Activated CD8-positive, alpha-beta memory T cell treated with anti-CD3 and anti-CD28 coated beads for 24 hours (primary cell): ENCODE data around the gene FGA.

Experiments
- DNase-seq: peaks from one replicate; pipeline ENCODE4 v3.0.0-alpha.2; 2020

FGA gene

GRCh38 chr4:154577324-154577723 is 13.2 kb downstream of the FGA start:
- DNase-seq = no peak

GRCh38 chr4:154574311-154574710 is 16.2 kb downstream of the FGA start:
- DNase-seq = no peak

- DNase-seq = no peak
Measured at GRCh38 chr4:154573190-154573870, 17.2 kb downstream of the FGA start.

GRCh38 chr4:154569584-154569983 is 21.0 kb downstream of the FGA start:
- DNase-seq = no peak

GRCh38 chr4:154569028-154569427 is 21.5 kb downstream of the FGA start:
- no peak for DNase-seq

GRCh38 chr4:154566639-154567204 is 23.8 kb downstream of the FGA start:
- no peak for DNase-seq

GRCh38 chr4:154565704-154566103 is 24.8 kb downstream of the FGA start:
- DNase-seq = no peak

GRCh38 chr4:154564311-154564710 is 26.2 kb downstream of the FGA start:
- DNase-seq = no peak

- DNase-seq = no peak
Measured at GRCh38 chr4:154562697-154563254, 27.8 kb downstream of the FGA start, which contains the start of gene FGB. FGB (plus strand) TSS chr4:154563011; CDS start chr4:154563019, 8 bp downstream.

GRCh38 chr4:154560824-154561231 is 29.7 kb downstream of the FGA start:
- no peak for DNase-seq

GRCh38 chr4:154560419-154560801 is 30.1 kb downstream of the FGA start:
- no peak for DNase-seq

GRCh38 chr4:154559494-154560418 is 30.8 kb downstream of the FGA start:
- no peak for DNase-seq

- no peak for DNase-seq
Measured at GRCh38 chr4:154559141-154559493, 31.4 kb downstream of the FGA start.

- peak; percentile 82 for DNase-seq
Measured at GRCh38 chr4:154551872-154552686, 38.5 kb downstream of the FGA start.

- DNase-seq = peak; percentile 98
Measured at GRCh38 chr4:154549894-154550790, 40.4 kb downstream of the FGA start, which contains the start of gene PLRG1. PLRG1 (minus strand) TSS chr4:154550400; CDS start chr4:154550308, 92 bp downstream.

- DNase-seq = no peak
Measured at GRCh38 chr4:154545689-154546088, 44.9 kb downstream of the FGA start.

- no peak for DNase-seq
Measured at GRCh38 chr4:154542271-154542879, 48.2 kb downstream of the FGA start.
